ENCODE data around the gene PCDHGB7. TPM values are rescaled to one million over a fixed set of nuclear protein-coding genes. Genes with fewer than 3 reads are reported as not detected.

Gene PCDHGB7
- polyA plus RNA-seq, 1 donor from 2014 or later, result 5.1 TPM

- Histone ChIP-seq H3K4me2 (ENCODE audit: low read length) (no peak overlapping the region), H4K20me1 (ENCODE audit: insufficient read depth) (no peaks in the 10 kb centered on the region), H3K9me3 (ENCODE audit: low read length) (peaks cover 37% of the 10 kb centered on the region), H3K9me2 (ENCODE audit: insufficient read depth, low read length) (no peaks in the 10 kb centered on the region), H3K79me2 (replicated peaks; ENCODE audit: insufficient read depth, low read length) (no peaks in the 10 kb centered on the region), H3F3A (ENCODE audit: insufficient read depth, low read length, poor library complexity, severe bottlenecking) (no peaks in the 10 kb centered on the region), H3K36me3 (ENCODE audit: insufficient read depth, low read length) (no peaks in the 10 kb centered on the region), H3K9ac (ENCODE audit: low read length) (no peak overlapping the region), H3K4me3 (ENCODE audit: low read length) (peak overlapping the region; percentile 53), H2AFZ (ENCODE audit: low read depth, low read length) (no peak overlapping the region), H3K27me3 (ENCODE audit: insufficient read depth, low read depth, low read length) (no peaks in the 10 kb centered on the region), H3K27ac (ENCODE audit: low read length) (no peak overlapping the region)
- TF ChIP-seq EP300 (conservative IDR thresholded peaks at IDR 0.05; ENCODE audit: poor library complexity, severe bottlenecking) (no peak), SMC3 (conservative IDR thresholded peaks at IDR 0.05; ENCODE audit: poor library complexity) (no peak), TAF1 (IDR thresholded peaks at IDR 0.05; ENCODE audit: low read depth) (no peak), EZH2 (IDR thresholded peaks at IDR 0.05; ENCODE audit: borderline replicate concordance, insufficient read depth, low read length, poor library complexity, severe bottlenecking) (no peak), MXI1 (conservative IDR thresholded peaks at IDR 0.05; ENCODE audit: poor library complexity, severe bottlenecking) (no peak), RAD21 (conservative IDR thresholded peaks at IDR 0.05) (no peak), REST (IDR thresholded peaks at IDR 0.05; ENCODE audit: borderline replicate concordance) (no peak), CTCF (IDR thresholded peaks at IDR 0.05; ENCODE audit: poor library complexity, severe bottlenecking) (no peak), POLR2AphosphoS5 (IDR thresholded peaks at IDR 0.05) (no peak)
Measured at GRCh38 chr5:141388661-141389060, 28.8 kb upstream of the PCDHGB7 start.

- Histone ChIP-seq H3K36me3 (ENCODE audit: insufficient read depth, low read length) (no peaks in the 10 kb centered on the region), H3K27me3 (ENCODE audit: insufficient read depth, low read depth, low read length) (no peaks in the 10 kb centered on the region), H2AFZ (ENCODE audit: low read depth, low read length) (no peak overlapping the region), H3K4me3 (ENCODE audit: low read length) (peak overlapping the region; percentile 53), H3K27ac (ENCODE audit: low read length) (no peak overlapping the region), H4K20me1 (ENCODE audit: insufficient read depth) (no peaks in the 10 kb centered on the region), H3F3A (ENCODE audit: insufficient read depth, low read length, poor library complexity, severe bottlenecking) (no peaks in the 10 kb centered on the region), H3K9me3 (ENCODE audit: low read length) (peaks cover 43% of the 10 kb centered on the region), H3K4me2 (ENCODE audit: low read length) (no peak overlapping the region), H3K9ac (ENCODE audit: low read length) (no peak overlapping the region), H3K79me2 (replicated peaks; ENCODE audit: insufficient read depth, low read length) (no peaks in the 10 kb centered on the region), H3K9me2 (ENCODE audit: insufficient read depth, low read length) (no peaks in the 10 kb centered on the region)
- TF ChIP-seq REST (IDR thresholded peaks at IDR 0.05; ENCODE audit: borderline replicate concordance) (no peak), CTCF (IDR thresholded peaks at IDR 0.05; ENCODE audit: poor library complexity, severe bottlenecking) (no peak), TAF1 (IDR thresholded peaks at IDR 0.05; ENCODE audit: low read depth) (no peak), EZH2 (IDR thresholded peaks at IDR 0.05; ENCODE audit: borderline replicate concordance, insufficient read depth, low read length, poor library complexity, severe bottlenecking) (no peak), POLR2AphosphoS5 (IDR thresholded peaks at IDR 0.05) (no peak), RAD21 (conservative IDR thresholded peaks at IDR 0.05) (no peak), EP300 (conservative IDR thresholded peaks at IDR 0.05; ENCODE audit: poor library complexity, severe bottlenecking) (no peak), SMC3 (conservative IDR thresholded peaks at IDR 0.05; ENCODE audit: poor library complexity) (no peak)
Measured at GRCh38 chr5:141389153-141390042, 28.1 kb upstream of the PCDHGB7 start.

Measured in neural cell (in vitro differentiated cells).